Measurements from ENCODE around the gene BMI1. TPM values are rescaled to one million over a fixed set of nuclear protein-coding genes. Genes with fewer than 3 reads are reported as not detected.

Gene BMI1
- total and polyA plus RNA-seq, 11 donors = 10.6 to 48.5 (median 31.1) TPM

GRCh38 chr10:22318772-22319171, 2.1 kb upstream of the BMI1 start:
- Histone ChIP-seq H3K4me1 (peaks cover 0 to 56% (median 41%) of the 10 kb centered on the region in 12 donors), H3K9me3 (no peaks in the 10 kb centered on the region)
- WGBS, 4 donors = 96 to 98% (median 97%) methylated on average over 3 of the region's 3 CpGs

DNA sequence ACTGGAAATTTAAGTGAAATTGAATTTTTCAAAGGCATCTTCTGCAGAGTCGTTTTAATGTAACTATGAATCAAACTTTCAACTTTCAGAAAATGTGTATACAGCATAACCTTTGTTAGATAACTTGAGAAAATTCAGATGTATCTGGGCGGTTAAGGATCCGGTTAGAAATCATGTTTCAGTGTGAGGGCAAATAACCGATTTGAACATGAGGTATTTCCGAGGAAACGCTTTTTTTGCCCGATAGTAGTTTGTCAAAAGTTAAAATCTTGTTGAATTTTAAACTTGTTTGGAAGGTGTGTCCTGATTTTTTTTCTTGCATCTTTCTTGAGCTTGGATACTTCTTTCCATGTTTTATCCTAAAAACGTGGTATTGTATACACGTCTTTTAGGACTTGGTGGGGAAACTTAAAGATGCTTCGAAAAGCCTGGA, 1.3 kb upstream of the BMI1 start:
- Histone ChIP-seq H3K27me3 (peaks cover 0 to 23% (median 0%) of the 10 kb centered on the region in 9 donors), H3K4me3 (peak overlapping the region in 9 of 12 donors; percentile 25 to 89 (median 65)), H3K36me3 (no peaks in the 10 kb centered on the region), H3K4me1 (peaks cover 0 to 64% (median 49%) of the 10 kb centered on the region in 12 donors), H3K9me3 (no peaks in the 10 kb centered on the region), H3K27ac (peak overlapping the region in 7 of 12 donors; percentile 61 to 96 (median 84))
- intact Hi-C loops (cut with DNase I) = loop anchor here in 9 of 10 donors (5.0 to 10.0 kb wide), 9 partner anchors 62 to 822 kb away; partner anchors contain the start of genes DNAJC1 (in 4 of the 9) and SKIDA1 (in 1 of the 9)
- ATAC-seq (no peak), DNase-seq (no peak)
- TF ChIP-seq POLR2A (IDR thresholded peaks at IDR 0.05) = no peak
- TF ChIP-seq, protein P1, sequence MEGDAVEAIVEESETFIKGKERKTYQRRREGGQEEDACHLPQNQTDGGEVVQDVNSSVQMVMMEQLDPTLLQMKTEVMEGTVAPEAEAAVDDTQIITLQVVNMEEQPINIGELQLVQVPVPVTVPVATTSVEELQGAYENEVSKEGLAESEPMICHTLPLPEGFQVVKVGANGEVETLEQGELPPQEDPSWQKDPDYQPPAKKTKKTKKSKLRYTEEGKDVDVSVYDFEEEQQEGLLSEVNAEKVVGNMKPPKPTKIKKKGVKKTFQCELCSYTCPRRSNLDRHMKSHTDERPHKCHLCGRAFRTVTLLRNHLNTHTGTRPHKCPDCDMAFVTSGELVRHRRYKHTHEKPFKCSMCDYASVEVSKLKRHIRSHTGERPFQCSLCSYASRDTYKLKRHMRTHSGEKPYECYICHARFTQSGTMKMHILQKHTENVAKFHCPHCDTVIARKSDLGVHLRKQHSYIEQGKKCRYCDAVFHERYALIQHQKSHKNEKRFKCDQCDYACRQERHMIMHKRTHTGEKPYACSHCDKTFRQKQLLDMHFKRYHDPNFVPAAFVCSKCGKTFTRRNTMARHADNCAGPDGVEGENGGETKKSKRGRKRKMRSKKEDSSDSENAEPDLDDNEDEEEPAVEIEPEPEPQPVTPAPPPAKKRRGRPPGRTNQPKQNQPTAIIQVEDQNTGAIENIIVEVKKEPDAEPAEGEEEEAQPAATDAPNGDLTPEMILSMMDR (IDR thresholded peaks at IDR 0.05) = no peak
- WGBS, 4 donors = 86 to 92% (median 89%) methylated on average over 10 of the region's 10 CpGs

More at GRCh38 chr10:22318772-22319171, 2.1 kb upstream of the BMI1 start:
- Histone ChIP-seq H3K27me3 (peaks cover 0 to 15% (median 0%) of the 10 kb centered on the region in 9 donors), H3K36me3 (no peaks in the 10 kb centered on the region), H3K27ac (no peak overlapping the region), H3K4me3 (no peak overlapping the region)
- no peak for ATAC-seq
- intact Hi-C loops (cut with DNase I) = loop anchor here in 9 of 10 donors (5.0 to 10.0 kb wide), 9 partner anchors 61 to 821 kb away; partner anchors contain the start of genes DNAJC1 (in 4 of the 9) and SKIDA1 (in 1 of the 9)
- TF ChIP-seq POLR2A (IDR thresholded peaks at IDR 0.05) = no peak
- TF ChIP-seq, protein P1 (IDR thresholded peaks at IDR 0.05) = no peak
- no peak for DNase-seq

- no peak for DNase-seq
- intact Hi-C loops (cut with DNase I) = loop anchor here (2.0 to 10.0 kb wide), 14 partner anchors 21 to 823 kb away; partner anchors contain the start of genes DNAJC1 (in 7 of the 10), SKIDA1 (in 2 of the 10), MLLT10 (in 1 of the 10) and PIP4K2A (in 1 of the 10)
Measured at GRCh38 chr10:22319980-22320558, 830 bp upstream of the BMI1 start.

More at GRCh38 chr10:22319980-22320558, 830 bp upstream of the BMI1 start:
- Histone ChIP-seq H3K36me3 (no peaks in the 10 kb centered on the region), H3K9me3 (no peaks in the 10 kb centered on the region), H3K27me3 (peaks cover 0 to 27% (median 0%) of the 10 kb centered on the region in 9 donors), H3K27ac (peak overlapping the region in 11 of 12 donors; percentile 61 to 98 (median 84)), H3K4me3 (peak overlapping the region in 11 of 12 donors; percentile 25 to 92 (median 65)), H3K4me1 (peaks cover 0 to 66% (median 51%) of the 10 kb centered on the region in 12 donors)
- ATAC-seq = no peak
- no peak for TF ChIP-seq POLR2A (IDR thresholded peaks at IDR 0.05)
- TF ChIP-seq, protein P1 (IDR thresholded peaks at IDR 0.05) = no peak
- WGBS, 4 donors = 10 to 17% (median 14%) methylated on average over 21 to 30 of the region's 30 CpGs
